ENCODE results near the gene RPL18A. TPM values are rescaled to one million over a fixed set of nuclear protein-coding genes. Genes with fewer than 3 reads are reported as not detected.

The RPL18A gene
- total RNA-seq, 1 experiment from 2014 or later = 3,250 TPM

DNA sequence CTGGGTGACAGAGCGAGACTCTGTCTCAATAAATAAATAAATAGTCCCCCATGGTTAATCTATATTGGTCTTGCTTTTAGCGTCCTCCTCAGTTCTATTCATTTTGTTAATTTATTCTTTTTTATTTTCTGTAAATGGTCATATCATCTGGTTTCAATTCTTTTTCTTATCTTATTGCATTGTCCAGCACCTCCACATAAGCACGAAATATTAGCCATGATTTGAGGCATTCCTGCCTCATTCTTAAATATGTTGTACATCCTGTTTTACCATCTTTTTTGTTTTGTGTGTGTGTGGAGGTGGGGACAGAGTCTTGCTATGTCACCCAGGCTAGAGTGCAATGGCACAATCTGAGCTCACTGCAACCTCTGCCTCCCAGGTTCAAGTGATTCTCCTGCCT, 48.5 kb downstream of the RPL18A start:
- intact Hi-C loops (cut with micrococcal nuclease) = no loop called here
- no peaks in the 10 kb centered on the region for H3K9me3 Mint-ChIP-seq (ENCODE audit: unreplicated experiment)
- H3K4me1 Mint-ChIP-seq (ENCODE audit: insufficient read depth, unreplicated experiment) = peaks cover 6% of the 10 kb centered on the region
- no peak overlapping the region for H3K4me3 Mint-ChIP-seq (ENCODE audit: unreplicated experiment)
- peaks cover 5% of the 10 kb centered on the region for H3K36me3 Mint-ChIP-seq (ENCODE audit: insufficient read depth, unreplicated experiment)
- no peak overlapping the region for H3K27ac Mint-ChIP-seq (ENCODE audit: low read depth, unreplicated experiment)
- BruUV-seq (replicated peaks) = no TSS peak
- ChIA-PET POLR2A (interaction anchor here (1.7 kb wide), 1 partner anchor 25 kb away, joined by 9 read pairs; the partner anchor contains the start of gene CCDC124), CTCF (interaction anchor here (1.2 kb wide), 1 partner anchor 49 kb away, joined by 4 read pairs; the partner anchor contains the start of gene RPL18A)
- no peaks in the 10 kb centered on the region for H3K27me3 Mint-ChIP-seq (ENCODE audit: insufficient read depth, unreplicated experiment)
- TF ChIP-seq, protein P1, sequence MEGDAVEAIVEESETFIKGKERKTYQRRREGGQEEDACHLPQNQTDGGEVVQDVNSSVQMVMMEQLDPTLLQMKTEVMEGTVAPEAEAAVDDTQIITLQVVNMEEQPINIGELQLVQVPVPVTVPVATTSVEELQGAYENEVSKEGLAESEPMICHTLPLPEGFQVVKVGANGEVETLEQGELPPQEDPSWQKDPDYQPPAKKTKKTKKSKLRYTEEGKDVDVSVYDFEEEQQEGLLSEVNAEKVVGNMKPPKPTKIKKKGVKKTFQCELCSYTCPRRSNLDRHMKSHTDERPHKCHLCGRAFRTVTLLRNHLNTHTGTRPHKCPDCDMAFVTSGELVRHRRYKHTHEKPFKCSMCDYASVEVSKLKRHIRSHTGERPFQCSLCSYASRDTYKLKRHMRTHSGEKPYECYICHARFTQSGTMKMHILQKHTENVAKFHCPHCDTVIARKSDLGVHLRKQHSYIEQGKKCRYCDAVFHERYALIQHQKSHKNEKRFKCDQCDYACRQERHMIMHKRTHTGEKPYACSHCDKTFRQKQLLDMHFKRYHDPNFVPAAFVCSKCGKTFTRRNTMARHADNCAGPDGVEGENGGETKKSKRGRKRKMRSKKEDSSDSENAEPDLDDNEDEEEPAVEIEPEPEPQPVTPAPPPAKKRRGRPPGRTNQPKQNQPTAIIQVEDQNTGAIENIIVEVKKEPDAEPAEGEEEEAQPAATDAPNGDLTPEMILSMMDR (IDR thresholded peaks at IDR 0.05; ENCODE audit: unreplicated experiment) = no peak
- no peak for DNase-seq (ENCODE audit: unreplicated experiment)

DNA sequence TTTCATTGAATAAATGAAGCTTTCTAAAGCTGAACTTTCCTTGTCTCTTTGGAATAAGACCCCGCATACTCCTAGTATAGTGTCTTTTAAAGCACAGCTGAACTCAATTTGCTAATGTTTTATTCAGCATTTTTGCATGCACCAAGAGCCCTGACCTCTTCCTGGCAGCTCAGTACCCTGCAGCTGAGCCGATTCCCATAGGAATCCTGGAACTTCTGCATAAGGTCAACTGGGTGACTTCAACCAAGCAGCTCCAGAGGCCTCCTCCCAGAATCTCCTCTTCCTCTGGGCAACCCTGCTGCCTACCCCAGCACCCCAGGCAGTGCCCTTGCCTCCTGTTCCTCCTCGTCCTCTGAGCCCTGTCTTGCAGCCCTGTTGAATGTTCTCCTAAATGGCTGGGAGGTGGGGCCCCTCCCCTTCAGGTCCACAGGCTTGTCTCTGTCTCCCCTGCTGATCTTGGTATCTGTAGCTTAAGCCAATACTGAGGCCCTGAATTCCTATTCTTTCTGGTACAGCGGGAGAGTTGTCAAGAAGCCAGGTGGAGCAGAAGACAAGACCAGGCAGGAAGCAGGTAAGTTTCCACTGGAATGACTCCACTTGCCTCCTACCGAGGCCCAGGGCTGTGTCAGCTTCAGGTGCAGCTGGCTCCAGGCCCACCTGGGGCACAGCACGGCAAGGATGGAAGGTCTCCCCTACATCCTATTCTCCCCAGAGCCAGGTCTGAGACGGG, 49.5 kb downstream of the RPL18A start:
- H3K27me3 Mint-ChIP-seq (ENCODE audit: insufficient read depth, unreplicated experiment) = no peaks in the 10 kb centered on the region
- ChIA-PET CTCF (interaction anchor here (0.6 to 1.6 kb wide), 6 partner anchors 24 to 225 kb away, joined by 3 to 7 read pairs (median 4); partner anchors contain the start of genes CCDC124 and RPL18A), POLR2A (interaction anchor here (0.7 to 1.9 kb wide), 4 partner anchors 24 to 48 kb away, joined by 3 to 11 read pairs (median 6); partner anchors contain the start of gene CCDC124)
- no peak overlapping the region for H3K27ac Mint-ChIP-seq (ENCODE audit: low read depth, unreplicated experiment)
- TF ChIP-seq, protein P1 (IDR thresholded peaks at IDR 0.05; ENCODE audit: unreplicated experiment) = no peak
- no TSS peak for BruUV-seq (replicated peaks)
- intact Hi-C loops (cut with micrococcal nuclease) = no loop called here
- no peaks in the 10 kb centered on the region for H3K9me3 Mint-ChIP-seq (ENCODE audit: unreplicated experiment)
- peaks cover 6% of the 10 kb centered on the region for H3K4me1 Mint-ChIP-seq (ENCODE audit: insufficient read depth, unreplicated experiment)
- H3K4me3 Mint-ChIP-seq (ENCODE audit: unreplicated experiment) = no peak overlapping the region
- peaks cover 5% of the 10 kb centered on the region for H3K36me3 Mint-ChIP-seq (ENCODE audit: insufficient read depth, unreplicated experiment)
- peak; percentile 90 for DNase-seq (ENCODE audit: unreplicated experiment)

DNA sequence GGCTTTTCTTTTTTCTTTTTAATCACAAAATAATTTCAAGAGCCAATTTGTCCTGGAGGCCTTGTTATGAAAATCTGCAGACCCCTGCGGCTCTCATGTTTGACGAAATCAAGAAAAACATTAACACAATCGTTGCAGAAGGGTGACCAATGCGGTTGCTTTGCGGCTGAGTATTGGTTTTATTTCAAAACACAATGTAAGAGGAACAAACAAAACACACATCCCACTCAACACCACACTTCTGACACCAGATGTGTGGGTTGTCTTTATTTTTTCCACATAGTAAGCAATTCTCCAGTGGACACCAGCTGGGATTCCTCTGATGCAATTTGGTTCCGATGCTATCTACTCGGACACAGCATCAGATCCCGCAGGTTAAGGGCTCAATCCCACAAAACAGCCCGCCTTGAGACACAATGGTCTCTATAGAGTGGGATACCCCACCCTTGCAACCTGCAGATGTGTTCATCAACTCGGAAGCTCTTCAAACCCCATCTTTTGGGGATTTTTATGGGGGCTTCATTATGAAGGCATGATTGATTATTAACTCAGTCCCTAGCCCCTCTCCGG, 51.2 kb downstream of the RPL18A start:
- TF ChIP-seq, protein P1 (IDR thresholded peaks at IDR 0.05; ENCODE audit: unreplicated experiment) = no peak
- Mint-ChIP-seq H3K9me3 (ENCODE audit: unreplicated experiment) (no peaks in the 10 kb centered on the region), H3K27me3 (ENCODE audit: insufficient read depth, unreplicated experiment) (no peaks in the 10 kb centered on the region), H3K4me1 (ENCODE audit: insufficient read depth, unreplicated experiment) (peaks cover 6% of the 10 kb centered on the region), H3K27ac (ENCODE audit: low read depth, unreplicated experiment) (no peak overlapping the region), H3K4me3 (ENCODE audit: unreplicated experiment) (no peak overlapping the region), H3K36me3 (ENCODE audit: insufficient read depth, unreplicated experiment) (peaks cover 5% of the 10 kb centered on the region)
- intact Hi-C loops (cut with micrococcal nuclease) = no loop called here
- no peak for DNase-seq (ENCODE audit: unreplicated experiment)
- ChIA-PET CTCF (no interaction called here), POLR2A (interaction anchor here (0.6 to 1.9 kb wide), 3 partner anchors 14 to 45 kb away, joined by 3 to 11 read pairs (median 5); no protein-coding TSS in a partner anchor)
- BruUV-seq (replicated peaks) = no TSS peak

Other genes starting within 250 kb of the RPL18A start
- gene UNC13A, start 171.6 kb upstream of the RPL18A start, total RNA-seq (2022) = 0.15 and 0.21 TPM in 2 replicates
- gene MAP1S, start 140.4 kb upstream of the RPL18A start, total RNA-seq (2022) = 47.1 and 58.3 TPM in 2 replicates
- gene FCHO1, start 108.4 kb upstream of the RPL18A start, total RNA-seq (2022) = 0.10 and 0.23 TPM in 2 replicates
- 0.40 and 0.49 TPM in 2 replicates for gene B3GNT3, start 64.8 kb upstream of the RPL18A start, total RNA-seq (2022)
- not detected in 2 replicates for gene INSL3, start 38.4 kb upstream of the RPL18A start, total RNA-seq (2022)
- not detected in 2 replicates for gene JAK3, start 11.9 kb upstream of the RPL18A start, total RNA-seq (2022)
- gene SLC5A5, start 12.0 kb downstream of the RPL18A start, total RNA-seq (2022) = not detected in 2 replicates
- gene CCDC124, start 73.1 kb downstream of the RPL18A start, total RNA-seq (2022) = 122 and 131 TPM in 2 replicates
- not detected in 2 replicates for gene KCNN1, start 107.2 kb downstream of the RPL18A start, total RNA-seq (2022)
- 14.1 and 18.8 TPM in 2 replicates for gene ARRDC2, start 148.3 kb downstream of the RPL18A start, total RNA-seq (2022)
- not detected in 2 replicates for gene IL12RB1, start 227.0 kb downstream of the RPL18A start, total RNA-seq (2022)
- 4.1 and 5.9 TPM in 2 replicates for gene MAST3, start 237.9 kb downstream of the RPL18A start, total RNA-seq (2022)

All from MCF 10A (cell line).